Mesenchymal stem cell (in vitro differentiated cells and primary cell): ENCODE data around the gene SLC22A9. TPM values are rescaled to one million over a fixed set of nuclear protein-coding genes. Genes with fewer than 3 reads are reported as not detected.
"Not testable (repeated sequence)": the region's sequence is repeated elsewhere in the genome, so short reads cannot be mapped to it uniquely, and the experiment has no call there.

Experiments
- DNase-seq: peaks from one replicate; pipeline ENCODE4 v3.0.0-alpha.2; 2013
- H2AFZ ChIP-seq: one replicate; pipeline ENCODE4 v1.6.1; 2013; ENCODE audit warnings: low read depth, mild to moderate bottlenecking, control low read depth, inconsistent platforms, low read length, moderate library complexity
- H2AK5ac ChIP-seq: 2 replicates; pipeline ENCODE4 v1.6.1; 2013; ENCODE audit warnings: low read length, moderate library complexity, mild to moderate bottlenecking, inconsistent platforms; ENCODE audit not compliant: severe bottlenecking
- H2BK120ac ChIP-seq: one replicate; pipeline ENCODE4 v1.6.1; 2013; ENCODE audit warnings: low read depth, mild to moderate bottlenecking, inconsistent platforms, low read length, moderate library complexity
- H2BK12ac ChIP-seq, 2 experiments: one replicate each; pipeline ENCODE4 v1.6.1; 2013; ENCODE audit warnings: inconsistent platforms in 2 of 2, low read length in 2 of 2, mild to moderate bottlenecking in 2 of 2, moderate library complexity in 2 of 2, control low read depth in 1 of 2
- H2BK15ac ChIP-seq: one replicate; pipeline ENCODE4 v1.6.1; 2013; ENCODE audit warnings: mild to moderate bottlenecking, low read depth, inconsistent platforms; ENCODE audit not compliant: poor library complexity, severe bottlenecking
- H2BK5ac ChIP-seq: 2 replicates; pipeline ENCODE4 v1.6.1; 2013; ENCODE audit warnings: low read depth, mild to moderate bottlenecking, low read length, control low read depth, inconsistent platforms; ENCODE audit not compliant: poor library complexity, severe bottlenecking
- H3K14ac ChIP-seq, 2 experiments: one replicate each; pipeline ENCODE4 v1.6.1; 2013; ENCODE audit warnings: inconsistent platforms in 2 of 2, low read length in 2 of 2, control low read depth in 1 of 2, mild to moderate bottlenecking in 1 of 2, moderate library complexity in 1 of 2
- H3K18ac ChIP-seq, 2 experiments: one replicate each; pipeline ENCODE4 v1.6.1; 2013; ENCODE audit warnings: inconsistent platforms in 2 of 2, low read length in 2 of 2, control low read depth in 1 of 2, low read depth in 1 of 2, mild to moderate bottlenecking in 1 of 2
- H3K23ac ChIP-seq, 2 experiments: one replicate each; pipeline ENCODE4 v1.6.1; 2013; ENCODE audit warnings: inconsistent platforms in 2 of 2, low read length in 2 of 2, mild to moderate bottlenecking in 2 of 2, moderate library complexity in 2 of 2, control low read depth in 1 of 2
- H3K27ac ChIP-seq: 2 replicates; pipeline ENCODE4 v1.5.1; 2013; ENCODE audit warnings: mild to moderate bottlenecking, moderate library complexity, low read length, control low read depth, inconsistent platforms; ENCODE audit not compliant: poor library complexity, severe bottlenecking
- H3K27me3 ChIP-seq, 2 experiments: 2 replicates each; pipeline versions ENCODE4 v1.6.1 to v1.7.0; 2013; ENCODE audit warnings: low read length in 2 of 2, mild to moderate bottlenecking in 2 of 2, moderate library complexity in 2 of 2, control low read depth in 1 of 2, inconsistent platforms in 1 of 2; ENCODE audit not compliant: control insufficient read depth in 1 of 2, insufficient read depth in 1 of 2
- H3K36me3 ChIP-seq, 2 experiments: 2 replicates each; pipeline versions ENCODE4 v1.6.1 to v1.7.0; 2013; ENCODE audit warnings: low read length in 2 of 2, control low read depth in 1 of 2, inconsistent platforms in 1 of 2, low read depth in 1 of 2, mild to moderate bottlenecking in 1 of 2; ENCODE audit not compliant: insufficient read depth in 2 of 2, control insufficient read depth in 1 of 2
- H3K4ac ChIP-seq, 2 experiments: one replicate each; pipeline ENCODE4 v1.6.1; 2013; ENCODE audit warnings: inconsistent platforms in 2 of 2, low read length in 2 of 2, mild to moderate bottlenecking in 2 of 2, moderate library complexity in 2 of 2, control low read depth in 1 of 2, low read depth in 1 of 2
- H3K4me1 ChIP-seq: 2 replicates; pipeline ENCODE4 v1.6.1; 2013; ENCODE audit warnings: low read depth, low read length, control low read depth; ENCODE audit not compliant: control insufficient read depth, insufficient read depth
- H3K4me2 ChIP-seq: 2 replicates; pipeline ENCODE4 v1.6.1; 2013; ENCODE audit warnings: low read length, mild to moderate bottlenecking, inconsistent platforms; ENCODE audit not compliant: poor library complexity, severe bottlenecking
- H3K4me3 ChIP-seq, 2 experiments: 2 replicates each; pipeline versions ENCODE4 v1.5.1 to v1.7.0; 2013; ENCODE audit warnings: low read length in 2 of 2, mild to moderate bottlenecking in 2 of 2, control low read depth in 1 of 2, low read depth in 1 of 2; ENCODE audit not compliant: insufficient read depth in 1 of 2
- H3K79me1 ChIP-seq: replicated peaks from 2 replicates; pipeline ENCODE4 v1.6.1; 2013; ENCODE audit warnings: mild to moderate bottlenecking, control low read depth, low read length, inconsistent platforms; ENCODE audit not compliant: poor library complexity, severe bottlenecking
- H3K9ac ChIP-seq: 2 replicates; pipeline ENCODE4 v1.7.0; 2013; ENCODE audit warnings: mild to moderate bottlenecking, low read length, moderate library complexity
- H3K9me3 ChIP-seq: 2 replicates; pipeline ENCODE4 v1.7.0; 2013; ENCODE audit warnings: mild to moderate bottlenecking, low read length; ENCODE audit not compliant: control insufficient read depth
- H4K8ac ChIP-seq: one replicate; pipeline ENCODE4 v1.6.1; 2013; ENCODE audit warnings: inconsistent platforms, mild to moderate bottlenecking, low read length, moderate library complexity
- H4K91ac ChIP-seq: one replicate; pipeline ENCODE4 v1.6.1; 2013; ENCODE audit warnings: mild to moderate bottlenecking, low read length, inconsistent platforms
- WGBS: methylation state at CpG from one replicate; pipeline ENCODE4 v1.1.7; 2013; ENCODE audit warnings: mixed read lengths; 5-methylcytosine and 5-hydroxymethylcytosine counted together
- polyA plus RNA-seq, 2 experiments: library from polyadenylated mRNA; stranded (reverse); fragments of 200-250 nt; gene quantifications; one replicate each; pipeline ENCODE4 v1.2.3, GENCODE V29; 2013

Gene SLC22A9
- polyA plus RNA-seq (2013, experiment 1 of 2), result not detected
- not detected for polyA plus RNA-seq (2013, experiment 2 of 2)

- H4K8ac ChIP-seq, result no peak within 1 kb of the TSS
- no peak within 1 kb of the TSS for H2AK5ac ChIP-seq
- no peak within 1 kb of the TSS for H3K18ac ChIP-seq
- DNase-seq, result no peak
- H3K27me3 ChIP-seq, result peaks cover 3 to 5% of the 10 kb centered on the region in 2 experiments
- no peak within 1 kb of the TSS for H2AFZ ChIP-seq
- H2BK5ac ChIP-seq, result no peak within 1 kb of the TSS
- no peak within 1 kb of the TSS for H3K4me3 ChIP-seq
- 79% methylated on average over 9 of the region's 10 CpGs for WGBS
- H3K4ac ChIP-seq, result no peak within 1 kb of the TSS
- no peak within 1 kb of the TSS for H3K4me2 ChIP-seq
- no peaks in the 10 kb centered on the region for H3K79me1 ChIP-seq
- no peak within 1 kb of the TSS for H2BK15ac ChIP-seq
- no peaks in the 10 kb centered on the region for H3K36me3 ChIP-seq
- H4K91ac ChIP-seq, result no peak within 1 kb of the TSS
- H3K9me3 ChIP-seq, result no peaks in the 10 kb centered on the region
- no peaks in the 10 kb centered on the region for H3K4me1 ChIP-seq
- no peak within 1 kb of the TSS for H2BK12ac ChIP-seq
- no peak within 1 kb of the TSS for H2BK120ac ChIP-seq
- H3K23ac ChIP-seq, result no peak within 1 kb of the TSS
- H3K27ac ChIP-seq, result no peak within 1 kb of the TSS
- H3K9ac ChIP-seq, result no peak within 1 kb of the TSS
- H3K14ac ChIP-seq, result no peak within 1 kb of the TSS
Observed at GRCh38 chr11:63369165-63369970, at the start of gene SLC22A9. SLC22A9 (plus strand) TSS chr11:63369785; CDS start chr11:63370057, 272 bp downstream.

- H3K27ac ChIP-seq, result no peak overlapping the region
- H3K27me3 ChIP-seq, result no peaks in the 10 kb centered on the region
Observed at GRCh38 chr11:63321723-63322122, 47.9 kb upstream of the SLC22A9 start.

GRCh38 chr11:63335089-63335488 lies 34.5 kb upstream of the SLC22A9 start:
- H2BK12ac ChIP-seq, DNase-seq, H2BK120ac ChIP-seq, H3K27me3 ChIP-seq, H2BK5ac ChIP-seq, H4K8ac ChIP-seq, H3K79me1 ChIP-seq, H3K36me3 ChIP-seq, H4K91ac ChIP-seq, H3K27ac ChIP-seq, H3K18ac ChIP-seq, H2AK5ac ChIP-seq, H3K9ac ChIP-seq, H3K4ac ChIP-seq, H3K14ac ChIP-seq, H3K4me2 ChIP-seq, H3K23ac ChIP-seq, H2BK15ac ChIP-seq, H3K9me3 ChIP-seq, H3K4me3 ChIP-seq, H2AFZ ChIP-seq, H3K4me1 ChIP-seq: not testable (repeated sequence)
- 57% methylated on average over 3 of the region's 3 CpGs for WGBS

More at GRCh38 chr11:63321723-63322122, 47.9 kb upstream of the SLC22A9 start:
- Histone ChIP-seq H3K23ac (no peak overlapping the region), H3K4me2 (no peak overlapping the region), H3K4me3 (no peak overlapping the region), H3K4me1 (no peaks in the 10 kb centered on the region), H2AFZ (no peak overlapping the region), H2AK5ac (no peak overlapping the region), H3K9me3 (peaks cover 7% of the 10 kb centered on the region), H2BK120ac (no peak overlapping the region), H3K14ac (no peak overlapping the region), H3K4ac (no peak overlapping the region), H3K18ac (no peak overlapping the region), H2BK12ac (no peak overlapping the region), H3K9ac (no peak overlapping the region), H3K36me3 (no peaks in the 10 kb centered on the region), H4K91ac (no peak overlapping the region), H2BK5ac (no peak overlapping the region), H3K79me1 (no peaks in the 10 kb centered on the region), H4K8ac (no peak overlapping the region), H2BK15ac (no peak overlapping the region)
- DNase-seq, result no peak

- Histone ChIP-seq H3K27me3 (no peaks in the 10 kb centered on the region), H2BK5ac (no peak overlapping the region), H2BK120ac (no peak overlapping the region), H2BK15ac (no peak overlapping the region), H3K4me2 (no peak overlapping the region), H2BK12ac (no peak overlapping the region), H3K27ac (no peak overlapping the region), H3K23ac (no peak overlapping the region), H3K9me3 (peaks cover 8% of the 10 kb centered on the region), H3K36me3 (no peaks in the 10 kb centered on the region), H2AK5ac (no peak overlapping the region), H3K4me3 (no peak overlapping the region), H3K4ac (no peak overlapping the region), H4K91ac (no peak overlapping the region), H3K79me1 (no peaks in the 10 kb centered on the region), H2AFZ (no peak overlapping the region), H3K9ac (no peak overlapping the region), H4K8ac (no peak overlapping the region), H3K4me1 (no peaks in the 10 kb centered on the region), H3K14ac (no peak overlapping the region), H3K18ac (no peak overlapping the region)
- WGBS, result 94% methylated on average over 3 of the region's 3 CpGs
- no peak for DNase-seq
Observed at GRCh38 chr11:63337070-63337469, 32.5 kb upstream of the SLC22A9 start.
